Stimulated activated CD4-positive, alpha-beta T cell treated with anti-CD3 and anti-CD28 coated beads, Interleukin-12 subunit alpha, Interleukin-12 subunit beta, amount 100 ng/mL, for 24 hours (primary cell): ENCODE measurements around the gene PRIMA1.

Experiments used
- DNase-seq, 2 experiments: peaks; one replicate each; pipeline ENCODE4 v3.0.0-alpha.2; 2020; ENCODE audit warnings: low read depth in 2 of 2

The PRIMA1 gene

DNA sequence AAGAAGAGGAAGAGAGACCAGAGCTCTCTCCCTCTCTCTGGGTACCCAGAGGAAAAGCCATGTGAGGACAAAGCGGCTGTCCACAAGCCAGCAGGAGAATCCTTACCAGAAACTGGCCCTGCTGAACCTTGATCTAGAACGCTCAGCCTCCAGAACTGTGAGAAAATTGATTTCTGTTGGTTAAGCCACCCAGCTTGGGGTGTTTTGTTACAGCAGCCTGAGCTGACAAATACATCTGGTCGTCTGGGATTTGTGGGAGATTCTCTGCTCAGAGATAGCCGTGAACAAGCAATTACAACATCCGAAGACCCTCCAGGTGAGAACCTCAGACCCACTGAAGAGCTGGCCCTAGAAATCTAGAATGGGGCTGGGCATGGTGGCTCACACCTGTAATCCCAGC is 6.5 kb upstream of the PRIMA1 start:
- DNase-seq = no peak

GRCh38 chr14:93793555-93794324 is 5.5 kb upstream of the PRIMA1 start:
- DNase-seq = no peak

GRCh38 chr14:93792391-93792790 is 4.1 kb upstream of the PRIMA1 start:
- DNase-seq = no peak

- no peak for DNase-seq
Measured at GRCh38 chr14:93790966-93791365, 2.7 kb upstream of the PRIMA1 start.

- no peak for DNase-seq
Measured at GRCh38 chr14:93789228-93790130, 1.2 kb upstream of the PRIMA1 start.

DNA sequence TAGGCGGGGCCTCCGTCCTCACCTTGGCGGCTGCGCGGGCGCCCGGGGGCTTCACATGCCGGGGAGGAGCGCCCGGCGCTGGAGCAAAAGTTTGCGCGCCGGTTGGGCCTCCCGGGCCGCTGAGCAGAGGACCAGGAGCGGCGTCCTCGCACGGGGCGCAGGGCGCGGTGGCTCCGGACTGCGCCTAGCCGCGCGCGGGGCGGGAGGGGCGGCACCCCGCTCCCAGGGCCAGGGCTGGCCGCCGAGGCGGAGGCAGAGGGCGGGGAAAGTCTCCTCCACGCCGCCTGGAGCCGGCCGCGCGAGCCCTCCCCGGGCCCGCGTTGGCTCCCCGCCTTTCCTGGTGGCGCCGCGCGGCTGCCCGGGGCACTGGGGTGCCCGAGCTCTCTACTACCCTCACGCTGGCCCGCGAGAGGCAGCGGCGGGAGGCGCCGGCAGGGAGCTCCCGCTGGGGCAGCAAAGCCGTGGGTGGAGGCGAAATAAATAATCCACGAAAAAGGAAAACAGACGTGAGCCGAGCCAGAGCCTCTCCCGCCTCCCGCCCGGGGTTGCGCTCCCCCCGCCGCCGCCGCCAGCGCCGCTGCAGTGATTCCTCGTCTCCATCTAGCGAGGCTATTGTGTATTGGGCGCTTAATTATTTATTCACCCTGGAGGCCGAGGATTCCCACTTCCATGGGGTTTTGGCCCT is 400 bp upstream of the PRIMA1 start:
- no peak for DNase-seq

GRCh38 chr14:93787465-93788292 is 606 bp downstream of the PRIMA1 start:
- no peak for DNase-seq

GRCh38 chr14:93785423-93785822 is 2.9 kb downstream of the PRIMA1 start:
- no peak for DNase-seq

GRCh38 chr14:93784878-93785277 is 3.4 kb downstream of the PRIMA1 start:
- no peak for DNase-seq

DNA sequence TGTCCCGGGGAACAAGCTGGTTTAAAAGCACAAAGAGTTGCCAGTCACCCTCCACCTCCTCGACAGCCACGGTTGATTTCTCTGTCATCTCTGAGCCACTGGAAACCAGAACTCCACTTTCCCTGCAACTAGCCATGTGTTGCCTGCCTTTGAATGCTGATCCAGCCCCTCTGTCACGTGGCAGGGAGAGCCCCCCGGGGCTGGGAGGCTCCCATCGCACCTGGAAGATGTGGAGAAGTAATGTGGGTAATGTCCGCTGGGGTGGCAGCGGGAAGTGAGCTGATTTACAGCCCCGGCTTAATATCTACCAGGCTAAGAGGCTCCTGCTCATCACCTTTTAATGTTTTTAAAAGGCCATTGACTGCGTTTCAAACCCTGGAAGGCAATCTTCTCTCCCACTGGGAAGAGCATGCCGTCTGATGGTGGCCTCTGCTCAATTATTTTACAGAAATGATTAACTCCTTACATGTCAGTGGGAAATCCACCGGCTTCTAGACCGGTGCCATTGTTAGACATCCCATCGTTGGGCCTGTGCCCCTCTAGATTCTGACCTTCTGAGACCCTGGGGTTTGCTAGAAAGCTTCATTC is 7.4 kb downstream of the PRIMA1 start:
- no peak for DNase-seq

- DNase-seq = no peak
Measured at GRCh38 chr14:93778856-93779629, 9.2 kb downstream of the PRIMA1 start.

DNA sequence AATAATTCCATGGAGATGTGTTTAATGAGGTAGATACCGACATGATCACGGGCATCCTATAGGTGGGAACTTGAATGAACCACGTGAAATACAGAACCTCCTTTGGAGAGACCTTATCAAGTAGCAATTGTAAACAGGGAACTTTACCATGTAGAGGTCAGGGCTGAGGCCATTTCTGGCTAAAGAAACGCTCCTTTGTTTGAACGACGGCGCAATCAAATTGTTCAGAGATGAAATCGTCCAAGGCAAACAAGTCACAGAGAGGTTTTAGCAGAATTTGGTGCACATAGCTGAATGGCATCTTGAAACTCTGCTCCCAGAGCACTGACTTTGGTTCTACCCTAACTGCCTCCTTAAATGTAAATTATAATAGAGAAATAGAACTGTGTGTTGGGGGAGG is 9.8 kb downstream of the PRIMA1 start:
- DNase-seq = no peak

DNA sequence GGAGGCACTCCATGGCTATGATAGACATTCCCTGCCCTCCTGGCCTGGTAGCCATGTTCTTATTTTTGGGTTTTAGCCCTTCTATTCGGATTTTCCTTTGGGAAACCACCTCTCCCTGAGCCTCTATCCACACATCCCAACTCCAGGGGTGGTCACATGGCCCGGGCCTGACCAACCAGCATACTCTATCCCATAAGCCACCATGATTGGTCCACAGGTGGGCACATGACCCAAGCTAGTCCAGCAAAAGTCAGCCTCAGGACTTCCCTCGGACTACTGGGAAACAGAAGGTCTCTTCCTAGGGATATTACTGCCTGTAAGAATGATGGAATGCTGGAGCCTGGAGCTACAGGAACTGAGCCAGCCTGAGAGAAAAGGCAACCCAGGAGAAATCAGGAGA is 12.5 kb downstream of the PRIMA1 start:
- DNase-seq = no peak

DNA sequence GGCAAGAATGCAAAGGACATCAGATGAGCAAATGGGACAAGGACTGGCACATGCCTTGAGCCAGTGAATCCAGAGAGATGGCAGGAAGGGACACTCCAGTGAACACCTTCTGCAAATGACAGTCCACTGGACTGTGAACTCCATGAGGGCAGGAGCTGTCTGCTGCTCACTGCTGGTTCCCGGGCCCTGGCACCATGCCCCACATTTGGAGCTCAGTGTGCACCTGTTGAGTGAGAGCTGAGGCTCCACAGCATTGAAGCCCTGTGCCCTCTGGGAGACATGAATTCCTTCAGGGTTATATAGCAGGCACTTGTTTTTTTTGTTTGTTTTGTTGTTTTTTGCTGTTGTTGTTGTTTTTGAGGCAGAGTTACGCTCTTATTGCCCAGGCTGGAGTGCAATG is 13.1 kb downstream of the PRIMA1 start:
- DNase-seq = no peak

GRCh38 chr14:93772263-93772662 is 16.0 kb downstream of the PRIMA1 start:
- no peak for DNase-seq

DNA sequence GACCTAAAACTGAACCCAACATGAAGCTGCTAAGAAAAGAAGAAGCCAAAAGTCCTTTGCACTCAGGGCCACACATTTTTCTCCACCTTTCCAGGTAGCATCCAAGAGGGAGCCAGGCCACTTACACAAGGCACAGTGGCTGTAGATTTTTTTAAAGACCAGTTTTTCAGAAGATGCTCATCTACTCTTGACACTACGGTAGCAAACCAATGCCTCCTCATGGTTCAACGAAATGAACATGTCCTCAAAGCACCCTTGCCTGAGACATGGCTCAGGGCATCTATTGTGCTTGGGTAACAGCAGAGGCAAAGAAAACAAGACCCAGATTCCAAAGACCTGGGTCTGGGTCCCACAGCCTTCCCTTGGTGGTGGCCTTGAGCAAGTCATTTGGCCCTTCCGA is 22.3 kb downstream of the PRIMA1 start:
- DNase-seq = no peak

- DNase-seq = no peak
Measured at GRCh38 chr14:93765155-93765554, 23.1 kb downstream of the PRIMA1 start.

- DNase-seq = no peak
Measured at GRCh38 chr14:93764211-93764659, 24.1 kb downstream of the PRIMA1 start.

- DNase-seq = no peak
Measured at GRCh38 chr14:93759719-93760307, 28.5 kb downstream of the PRIMA1 start.

GRCh38 chr14:93757206-93757605 is 31.1 kb downstream of the PRIMA1 start:
- no peak for DNase-seq
